OCI-LY1 (cell line): ENCODE data around the gene TCF7.

Experiments used
- CTCF ChIP-seq: fragments of 200-600 bp; sonication (generic), shearing (Covaris generic); IDR thresholded peaks from 2 replicates; pipeline ENCODE4 v1.5.1; 2017; ENCODE audit warnings: mild to moderate bottlenecking, antibody characterized with exemption, low read length, moderate library complexity, mixed read lengths
- EZH2 ChIP-seq: fragments of 200-600 bp; sonication (generic), shearing (Covaris generic); IDR thresholded peaks from 2 replicates; pipeline ENCODE4 v1.8.0; 2017; ENCODE audit warnings: borderline replicate concordance, mixed run types, mild to moderate bottlenecking, antibody characterized with exemption, low read length, moderate library complexity, mixed read lengths

- no peak for TF ChIP-seq CTCF
- TF ChIP-seq EZH2, result no peak
Measured at GRCh38 chr5:134139891-134140469, 25.5 kb downstream of the TCF7 start.
